PFSK-1 (cell line): Measurements from ENCODE around the gene BEND5.

Source experiments
- FOXP2 ChIP-seq: optimal IDR thresholded peaks from 2 replicates; pipeline ENCODE3; 2011; ENCODE audit warnings: borderline replicate concordance, control low read depth, inconsistent platforms; ENCODE audit not compliant: insufficient read depth; ENCODE audit errors: extremely low read length, extremely low read depth
- POLR2AphosphoS5 ChIP-seq: IDR thresholded peaks from 2 replicates; pipeline ENCODE4 v1.6.1; 2012; ENCODE audit warnings: low read depth, mild to moderate bottlenecking, control low read depth, low read length, moderate library complexity
- SIN3A ChIP-seq: IDR thresholded peaks from 2 replicates; pipeline ENCODE4 v1.6.1; 2012; ENCODE audit warnings: mild to moderate bottlenecking, low read length, moderate library complexity, borderline replicate concordance; ENCODE audit not compliant: insufficient read depth
- TAF1 ChIP-seq: IDR thresholded peaks from 2 replicates; pipeline ENCODE4 v1.6.1; 2012; ENCODE audit warnings: low read length, control low read depth, borderline replicate concordance; ENCODE audit not compliant: insufficient read depth
- TF ChIP-seq, protein P1 (sequence below), 2 experiments: IDR thresholded peaks; 2 replicates each; pipeline versions ENCODE4 v1.6.1 to v1.8.0; 2011 to 2012; ENCODE audit warnings: low read depth in 2 of 2, low read length in 2 of 2, control low read depth in 1 of 2, inconsistent platforms in 1 of 2, mild to moderate bottlenecking in 1 of 2, moderate library complexity in 1 of 2; ENCODE audit not compliant: insufficient read depth in 1 of 2

The BEND5 gene

GRCh38 chr1:48710915-48711314 lies 65.8 kb downstream of the BEND5 start:
- TF ChIP-seq TAF1 (no peak), FOXP2 (no peak), POLR2AphosphoS5 (no peak), SIN3A (no peak)
- TF ChIP-seq, protein P1, sequence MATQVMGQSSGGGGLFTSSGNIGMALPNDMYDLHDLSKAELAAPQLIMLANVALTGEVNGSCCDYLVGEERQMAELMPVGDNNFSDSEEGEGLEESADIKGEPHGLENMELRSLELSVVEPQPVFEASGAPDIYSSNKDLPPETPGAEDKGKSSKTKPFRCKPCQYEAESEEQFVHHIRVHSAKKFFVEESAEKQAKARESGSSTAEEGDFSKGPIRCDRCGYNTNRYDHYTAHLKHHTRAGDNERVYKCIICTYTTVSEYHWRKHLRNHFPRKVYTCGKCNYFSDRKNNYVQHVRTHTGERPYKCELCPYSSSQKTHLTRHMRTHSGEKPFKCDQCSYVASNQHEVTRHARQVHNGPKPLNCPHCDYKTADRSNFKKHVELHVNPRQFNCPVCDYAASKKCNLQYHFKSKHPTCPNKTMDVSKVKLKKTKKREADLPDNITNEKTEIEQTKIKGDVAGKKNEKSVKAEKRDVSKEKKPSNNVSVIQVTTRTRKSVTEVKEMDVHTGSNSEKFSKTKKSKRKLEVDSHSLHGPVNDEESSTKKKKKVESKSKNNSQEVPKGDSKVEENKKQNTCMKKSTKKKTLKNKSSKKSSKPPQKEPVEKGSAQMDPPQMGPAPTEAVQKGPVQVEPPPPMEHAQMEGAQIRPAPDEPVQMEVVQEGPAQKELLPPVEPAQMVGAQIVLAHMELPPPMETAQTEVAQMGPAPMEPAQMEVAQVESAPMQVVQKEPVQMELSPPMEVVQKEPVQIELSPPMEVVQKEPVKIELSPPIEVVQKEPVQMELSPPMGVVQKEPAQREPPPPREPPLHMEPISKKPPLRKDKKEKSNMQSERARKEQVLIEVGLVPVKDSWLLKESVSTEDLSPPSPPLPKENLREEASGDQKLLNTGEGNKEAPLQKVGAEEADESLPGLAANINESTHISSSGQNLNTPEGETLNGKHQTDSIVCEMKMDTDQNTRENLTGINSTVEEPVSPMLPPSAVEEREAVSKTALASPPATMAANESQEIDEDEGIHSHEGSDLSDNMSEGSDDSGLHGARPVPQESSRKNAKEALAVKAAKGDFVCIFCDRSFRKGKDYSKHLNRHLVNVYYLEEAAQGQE (IDR thresholded peaks at IDR 0.05; ENCODE audit: insufficient read depth in 1 of 2, low read depth in 2 of 2, low read length in 2 of 2) = no peak

- TF ChIP-seq FOXP2 (no peak), TAF1 (no peak), POLR2AphosphoS5 (no peak), SIN3A (no peak)
- TF ChIP-seq, protein P1 (IDR thresholded peaks at IDR 0.05; ENCODE audit: insufficient read depth in 1 of 2, low read depth in 2 of 2, low read length in 2 of 2) = no peak
Measured at GRCh38 chr1:48710318-48710717, 66.4 kb downstream of the BEND5 start.

- TF ChIP-seq TAF1 (no peak), SIN3A (no peak)
Measured at GRCh38 chr1:48704736-48705135, 72.0 kb downstream of the BEND5 start.

DNA sequence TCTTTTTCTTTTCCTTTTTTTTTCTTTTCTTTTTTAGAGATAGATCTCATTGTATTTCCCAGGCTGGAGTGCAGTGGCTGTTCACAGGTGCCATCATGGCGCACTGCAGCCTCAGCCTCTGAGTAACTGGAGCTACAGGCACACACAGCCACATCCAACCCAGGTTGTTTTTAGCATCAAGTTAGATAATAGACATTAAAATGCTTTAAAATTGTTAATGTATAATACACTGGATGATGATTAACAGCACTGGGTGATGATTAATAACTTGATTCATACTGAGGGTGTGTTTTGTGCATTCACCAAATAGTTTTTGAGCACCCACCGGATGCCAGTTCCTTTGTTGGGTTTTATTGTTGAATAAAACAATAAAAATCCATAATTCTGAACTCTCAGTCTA lies 75.2 kb downstream of the BEND5 start:
- TF ChIP-seq POLR2AphosphoS5 = no peak
- no peak for TF ChIP-seq FOXP2
- no peak for TF ChIP-seq SIN3A
- TF ChIP-seq, protein P1 (IDR thresholded peaks at IDR 0.05; ENCODE audit: insufficient read depth in 1 of 2, low read depth in 2 of 2, low read length in 2 of 2) = no peak
- TF ChIP-seq TAF1 = no peak

DNA sequence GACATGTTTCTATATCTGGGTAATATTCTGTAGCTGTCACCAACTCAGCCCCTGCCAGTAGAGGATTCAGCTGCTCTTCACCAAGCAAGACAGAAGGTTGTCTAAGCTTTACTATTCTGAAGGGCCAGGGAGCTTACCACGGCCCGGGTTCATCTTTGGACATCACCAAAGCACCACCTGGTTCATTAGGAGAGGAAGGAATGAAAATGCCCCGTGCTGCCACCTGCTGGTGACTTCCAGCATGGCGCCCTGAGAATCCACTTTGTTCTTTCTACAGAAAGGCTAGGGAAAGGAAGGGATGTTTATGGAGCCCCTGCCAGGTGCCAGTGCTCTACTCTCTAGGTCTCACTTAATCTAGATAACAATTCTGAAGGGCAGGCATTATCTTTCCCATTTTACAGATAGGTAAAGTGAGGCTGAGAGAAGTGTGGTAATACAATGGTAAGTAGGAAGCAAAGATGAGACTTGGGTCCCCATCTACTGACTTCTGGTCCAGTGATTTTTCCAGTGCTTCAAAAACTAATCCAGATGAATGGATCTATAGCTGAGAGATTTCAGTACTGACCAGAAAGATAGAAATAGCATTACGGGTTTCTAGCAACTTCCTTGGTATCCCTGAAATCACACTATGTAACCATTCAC lies 79.5 kb downstream of the BEND5 start:
- TF ChIP-seq SIN3A = no peak
- no peak for TF ChIP-seq FOXP2
- TF ChIP-seq POLR2AphosphoS5 = no peak
- TF ChIP-seq, protein P1 (IDR thresholded peaks at IDR 0.05; ENCODE audit: insufficient read depth in 1 of 2, low read depth in 2 of 2, low read length in 2 of 2) = no peak
- TF ChIP-seq TAF1 = no peak
